Measurements from ENCODE around the gene CLCC1.
"Not testable (repeated sequence)": the region's sequence is repeated elsewhere in the genome, so short reads cannot be mapped to it uniquely, and the experiment has no call there.

The CLCC1 gene

GRCh38 chr1:108963052-108963686 is at the start of gene CLCC1:
Gene CLCC1, minus strand, starts transcription at chr1:108963484. Its CDS starts 13,047 bp downstream, at chr1:108950437.
- peak; percentile 99 for DNase-seq (ENCODE audit: low spot score)

- DNase-seq (ENCODE audit: low spot score): no peak
These were observed 48.1 kb upstream of the CLCC1 start for GRCh38 chr1:109011335-109011734.

GRCh38 chr1:108996622-108997021 is 33.3 kb upstream of the CLCC1 start:
- not testable (repeated sequence) for DNase-seq (ENCODE audit: low spot score)

GRCh38 chr1:108983114-108983513 is 19.8 kb upstream of the CLCC1 start:
- DNase-seq (ENCODE audit: low spot score): no peak

- no peak for DNase-seq (ENCODE audit: low spot score)
These were observed 13.4 kb upstream of the CLCC1 start for GRCh38 chr1:108976658-108977057.

GRCh38 chr1:108972951-108973350 is 9.7 kb upstream of the CLCC1 start:
- no peak for DNase-seq (ENCODE audit: low spot score)

- DNase-seq (ENCODE audit: low spot score): no peak
These were observed 6.1 kb upstream of the CLCC1 start for GRCh38 chr1:108969346-108969745.

- DNase-seq (ENCODE audit: low spot score): no peak
These were observed 618 bp downstream of the CLCC1 start for GRCh38 chr1:108962681-108963051.

GRCh38 chr1:108961752-108962486 is 1.4 kb downstream of the CLCC1 start:
- DNase-seq (ENCODE audit: low spot score): no peak

GRCh38 chr1:108961198-108961597 is 2.1 kb downstream of the CLCC1 start:
- DNase-seq (ENCODE audit: low spot score): no peak

- no peak for DNase-seq (ENCODE audit: low spot score)
These were observed 2.6 kb downstream of the CLCC1 start for GRCh38 chr1:108960719-108961118.

GRCh38 chr1:108957888-108958287 is 5.4 kb downstream of the CLCC1 start:
- DNase-seq (ENCODE audit: low spot score): no peak

GRCh38 chr1:108955881-108956280 is 7.4 kb downstream of the CLCC1 start:
- DNase-seq (ENCODE audit: low spot score): no peak

GRCh38 chr1:108955111-108955510 is 8.2 kb downstream of the CLCC1 start:
- no peak for DNase-seq (ENCODE audit: low spot score)

- DNase-seq (ENCODE audit: low spot score): no peak
These were observed 9.8 kb downstream of the CLCC1 start for GRCh38 chr1:108953452-108953851.

- DNase-seq (ENCODE audit: low spot score): no peak
These were observed 12.0 kb downstream of the CLCC1 start for GRCh38 chr1:108951242-108951641.

GRCh38 chr1:108949044-108949443 is 14.2 kb downstream of the CLCC1 start:
- DNase-seq (ENCODE audit: low spot score): no peak

- peak; percentile 44 for DNase-seq (ENCODE audit: low spot score)
These were observed 15.3 kb downstream of the CLCC1 start for GRCh38 chr1:108947871-108948525.

GRCh38 chr1:108936170-108936569 is 27.1 kb downstream of the CLCC1 start:
- no peak for DNase-seq (ENCODE audit: low spot score)

- no peak for DNase-seq (ENCODE audit: low spot score)
These were observed 29.3 kb downstream of the CLCC1 start for GRCh38 chr1:108933944-108934343.

GRCh38 chr1:108927565-108927964 is 35.7 kb downstream of the CLCC1 start:
- DNase-seq (ENCODE audit: low spot score): not testable (repeated sequence)

- DNase-seq (ENCODE audit: low spot score): no peak
These were observed 37.4 kb downstream of the CLCC1 start for GRCh38 chr1:108925920-108926319.

GRCh38 chr1:108916788-108917187 is 46.5 kb downstream of the CLCC1 start:
- no peak for DNase-seq (ENCODE audit: low spot score)
